Ovary (tissue), 3 donors: ENCODE measurements around the gene AUH.

Source experiments
- CTCF ChIP-seq, 3 donors: fragments of 450-650 bp in 2 of 3; fragments of 200-600 bp in 1 of 3; IDR thresholded peaks; one replicate each; pipeline versions ENCODE4 v1.5.1 to v1.8.0; 2016 to 2022; ENCODE audit warnings: antibody characterized with exemption in 3 of 3, mild to moderate bottlenecking in 1 of 3
- EP300 ChIP-seq: sonication (generic); formaldehyde crosslinking; IDR thresholded peaks from one replicate; pipeline ENCODE4 v1.6.1; 2017; ENCODE audit warnings: antibody characterized with exemption
- POLR2A ChIP-seq: fragments of 450-650 bp; IDR thresholded peaks from one replicate; pipeline ENCODE4 v1.6.1; 2017; ENCODE audit warnings: antibody characterized with exemption, mild to moderate bottlenecking, moderate library complexity
- donor health status: DM: no; HTN: no; CAD: no.

GRCh38 chr9:91248707-91249106, 113.0 kb downstream of the AUH start:
- TF ChIP-seq EP300 (no peak), CTCF (IDR thresholded peaks at IDR 0.05) (no peak), POLR2A (no peak)
